Tibial nerve (tissue), 4 donors: ENCODE data around the gene SCN3A. TPM values are rescaled to one million over a fixed set of nuclear protein-coding genes. Genes with fewer than 3 reads are reported as not detected.

Source experiments
- DNase-seq, 2 donors: peaks; one replicate each; pipeline ENCODE4 v3.0.0-alpha.2; 2019; ENCODE audit warnings: low spot score in 2 of 2
- H3K27ac ChIP-seq, 4 donors: fragments of 200-600 bp; sonication (generic) in 3 of 4; one replicate each; pipeline ENCODE4 v1.5.1; 2017 to 2019; ENCODE audit warnings: mild to moderate bottlenecking in 1 of 4
- H3K27me3 ChIP-seq, 2 donors: fragments of 200-600 bp; sonication (generic) in 1 of 2; one replicate each; pipeline versions ENCODE4 v1.5.1 to v1.6.0; 2017 to 2019
- H3K36me3 ChIP-seq, 3 donors: fragments of 200-600 bp; sonication (generic); one replicate each; pipeline ENCODE4 v1.5.1; 2018 to 2019
- H3K4me1 ChIP-seq, 4 donors: fragments of 200-600 bp; sonication (generic) in 3 of 4; one replicate each; pipeline ENCODE4 v1.5.1; 2017 to 2019
- H3K4me3 ChIP-seq, 4 donors: fragments of 200-600 bp; sonication (generic) in 3 of 4; one replicate each; pipeline ENCODE4 v1.5.1; 2017 to 2019; ENCODE audit warnings: mild to moderate bottlenecking in 1 of 4, moderate library complexity in 1 of 4
- H3K9me3 ChIP-seq, 4 donors: fragments of 200-600 bp; sonication (generic) in 3 of 4; one replicate each; pipeline ENCODE4 v1.5.1; 2017 to 2019
- EP300 ChIP-seq, 2 donors: sonication (generic); formaldehyde crosslinking; IDR thresholded peaks; one replicate each; pipeline ENCODE4 v1.6.1; 2017; ENCODE audit warnings: antibody characterized with exemption in 2 of 2, mild to moderate bottlenecking in 1 of 2
- POLR2A ChIP-seq, 2 donors: fragments of 450-650 bp; IDR thresholded peaks; one replicate each; pipeline ENCODE4 v1.6.1; 2017; ENCODE audit warnings: antibody characterized with exemption in 2 of 2, mild to moderate bottlenecking in 2 of 2, moderate library complexity in 2 of 2
- WGBS, 2 donors: methylation state at CpG; one replicate each; pipeline ENCODE4 v1.1.5; 2018; 5-methylcytosine and 5-hydroxymethylcytosine counted together
- total RNA-seq, 4 donors: library from RNA; depleted of rRNA; stranded (reverse); fragments of >200 nt; gene quantifications; one replicate each; pipeline ENCODE4 v1.1.0, GENCODE V29; 2016
- TF ChIP-seq, protein P1 (sequence below), 5 experiments: fragments of 200-600 bp in 3 of 5; fragments of 450-650 bp in 2 of 5; sonication (generic) in 3 of 5; IDR thresholded peaks; one replicate each; pipeline ENCODE4 v1.5.1; 2016 to 2019; ENCODE audit warnings: antibody characterized with exemption in 5 of 5, mild to moderate bottlenecking in 3 of 5, moderate library complexity in 2 of 5

Gene SCN3A
- total RNA-seq, 4 donors from 2014 or later, result 1.8 to 4.2 (median 2.7) TPM

DNA sequence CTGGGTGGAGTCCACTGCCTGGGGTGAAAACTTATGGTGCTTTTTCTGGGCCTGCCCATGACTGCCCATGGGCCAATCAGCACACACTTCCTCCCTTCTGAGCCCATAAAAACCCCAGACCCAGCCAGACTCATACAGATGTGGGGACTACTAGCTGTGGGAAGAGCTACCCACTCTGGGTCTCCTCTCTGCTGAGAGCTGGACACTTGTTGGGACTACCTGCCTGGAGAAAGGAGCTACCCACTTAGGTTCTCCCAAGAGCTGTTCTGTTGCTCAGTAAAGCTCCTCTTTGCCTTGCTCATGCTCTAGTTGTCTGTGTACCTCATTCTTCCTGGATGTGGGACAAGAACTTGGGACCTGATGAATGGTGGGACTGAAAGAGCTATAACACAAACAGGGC, 129.0 kb downstream of the SCN3A start:
- H3K27me3 ChIP-seq, result no peaks in the 10 kb centered on the region
- no peak overlapping the region for H3K27ac ChIP-seq
- DNase-seq, result no peak
- TF ChIP-seq POLR2A (IDR thresholded peaks at IDR 0.05), result no peak
- TF ChIP-seq, protein P1, sequence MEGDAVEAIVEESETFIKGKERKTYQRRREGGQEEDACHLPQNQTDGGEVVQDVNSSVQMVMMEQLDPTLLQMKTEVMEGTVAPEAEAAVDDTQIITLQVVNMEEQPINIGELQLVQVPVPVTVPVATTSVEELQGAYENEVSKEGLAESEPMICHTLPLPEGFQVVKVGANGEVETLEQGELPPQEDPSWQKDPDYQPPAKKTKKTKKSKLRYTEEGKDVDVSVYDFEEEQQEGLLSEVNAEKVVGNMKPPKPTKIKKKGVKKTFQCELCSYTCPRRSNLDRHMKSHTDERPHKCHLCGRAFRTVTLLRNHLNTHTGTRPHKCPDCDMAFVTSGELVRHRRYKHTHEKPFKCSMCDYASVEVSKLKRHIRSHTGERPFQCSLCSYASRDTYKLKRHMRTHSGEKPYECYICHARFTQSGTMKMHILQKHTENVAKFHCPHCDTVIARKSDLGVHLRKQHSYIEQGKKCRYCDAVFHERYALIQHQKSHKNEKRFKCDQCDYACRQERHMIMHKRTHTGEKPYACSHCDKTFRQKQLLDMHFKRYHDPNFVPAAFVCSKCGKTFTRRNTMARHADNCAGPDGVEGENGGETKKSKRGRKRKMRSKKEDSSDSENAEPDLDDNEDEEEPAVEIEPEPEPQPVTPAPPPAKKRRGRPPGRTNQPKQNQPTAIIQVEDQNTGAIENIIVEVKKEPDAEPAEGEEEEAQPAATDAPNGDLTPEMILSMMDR (IDR thresholded peaks at IDR 0.05), result no peak
- TF ChIP-seq EP300 (IDR thresholded peaks at IDR 0.05), result no peak
- H3K36me3 ChIP-seq, result no peaks in the 10 kb centered on the region
- no peaks in the 10 kb centered on the region for H3K4me1 ChIP-seq
- H3K4me3 ChIP-seq, result no peak overlapping the region
- H3K9me3 ChIP-seq, result peaks cover 0 to 18% (median 0%) of the 10 kb centered on the region in 4 donors

DNA sequence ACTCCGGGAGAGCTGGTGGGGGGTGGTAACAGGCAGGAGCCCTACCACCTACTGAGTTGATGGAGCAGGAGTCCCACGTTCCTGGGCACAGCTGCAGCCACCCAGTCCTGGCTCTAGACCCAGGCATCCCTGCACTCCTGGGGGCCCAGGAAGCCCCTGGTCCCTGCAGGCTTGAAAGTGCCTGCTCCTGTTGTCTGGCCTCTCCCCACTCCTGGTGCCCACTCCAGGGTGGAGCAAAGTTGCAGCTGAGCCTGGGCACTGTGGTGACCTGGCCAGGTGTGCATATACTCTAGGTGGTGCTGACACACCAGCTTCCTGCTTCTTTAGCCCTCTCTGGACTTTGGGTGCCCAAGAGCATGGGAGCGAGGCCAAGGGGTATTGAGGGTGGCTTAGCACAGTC, 129.5 kb downstream of the SCN3A start:
- Histone ChIP-seq H3K4me1 (no peaks in the 10 kb centered on the region), H3K27ac (no peak overlapping the region), H3K36me3 (no peaks in the 10 kb centered on the region), H3K27me3 (no peaks in the 10 kb centered on the region), H3K9me3 (peaks cover 0 to 18% (median 0%) of the 10 kb centered on the region in 4 donors), H3K4me3 (no peak overlapping the region)
- no peak for DNase-seq
- TF ChIP-seq EP300 (IDR thresholded peaks at IDR 0.05) (no peak), POLR2A (IDR thresholded peaks at IDR 0.05) (no peak)
- TF ChIP-seq, protein P1 (IDR thresholded peaks at IDR 0.05), result no peak
- 90 to 94% methylated on average over 2 to 3 of the region's 3 CpGs for WGBS, 2 donors

- no peaks in the 10 kb centered on the region for H3K27me3 ChIP-seq
- DNase-seq, result no peak
- no peaks in the 10 kb centered on the region for H3K36me3 ChIP-seq
- no peak overlapping the region for H3K27ac ChIP-seq
- peaks cover 0 to 8% (median 0%) of the 10 kb centered on the region in 4 donors for H3K4me1 ChIP-seq
- peaks cover 0 to 11% (median 0%) of the 10 kb centered on the region in 4 donors for H3K9me3 ChIP-seq
- TF ChIP-seq, protein P1 (IDR thresholded peaks at IDR 0.05), result no peak
- TF ChIP-seq EP300 (IDR thresholded peaks at IDR 0.05), result no peak
- TF ChIP-seq POLR2A (IDR thresholded peaks at IDR 0.05), result no peak
- no peak overlapping the region for H3K4me3 ChIP-seq
- 70 to 79% methylated on average over 9 of the region's 9 CpGs for WGBS, 2 donors
These were observed 133.8 kb downstream of the SCN3A start for GRCh38 chr2:165070076-165070475.

DNA sequence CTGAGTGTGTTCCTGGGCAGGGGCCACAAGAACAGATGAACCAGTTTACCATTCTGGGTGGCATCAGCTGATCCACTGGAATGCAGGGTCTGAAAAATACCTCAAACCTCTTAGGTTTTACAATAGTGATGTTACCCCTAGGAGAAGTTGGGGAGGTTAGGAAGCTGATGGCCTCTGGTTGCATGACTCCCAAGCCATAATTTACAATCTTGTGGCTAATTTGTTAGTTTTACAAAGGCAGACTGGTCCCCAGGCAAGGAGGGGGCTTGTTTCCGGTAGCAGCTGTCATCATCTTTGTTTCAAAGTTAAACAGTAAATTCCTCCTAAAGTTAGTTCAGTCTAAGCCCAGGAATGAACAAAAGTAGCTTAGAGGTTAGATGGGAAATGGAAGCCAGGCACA, 134.7 kb downstream of the SCN3A start:
- no peaks in the 10 kb centered on the region for H3K36me3 ChIP-seq
- no peak for TF ChIP-seq POLR2A (IDR thresholded peaks at IDR 0.05)
- TF ChIP-seq, protein P1 (IDR thresholded peaks at IDR 0.05), result no peak
- no peak for TF ChIP-seq EP300 (IDR thresholded peaks at IDR 0.05)
- H3K9me3 ChIP-seq, result peaks cover 0 to 1% (median 0%) of the 10 kb centered on the region in 4 donors
- H3K4me1 ChIP-seq, result peaks cover 0 to 8% (median 0%) of the 10 kb centered on the region in 4 donors
- no peak overlapping the region for H3K4me3 ChIP-seq
- no peaks in the 10 kb centered on the region for H3K27me3 ChIP-seq
- 83 to 86% methylated on average over 1 of the region's 1 CpG for WGBS, 2 donors
- DNase-seq, result no peak
- no peak overlapping the region for H3K27ac ChIP-seq

DNA sequence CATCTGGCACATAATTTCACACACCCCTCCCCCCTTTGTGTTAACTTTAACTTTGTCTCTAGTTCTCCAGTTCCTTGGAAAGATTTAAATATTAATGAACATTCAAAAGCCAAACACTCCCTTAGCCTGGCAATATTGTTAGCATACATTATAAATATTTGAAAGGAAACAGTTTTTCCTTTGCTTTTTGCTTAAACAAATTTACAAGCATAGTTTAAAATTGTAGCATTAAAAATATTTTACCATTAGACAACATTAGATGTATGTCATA, 135.4 kb downstream of the SCN3A start:
- Histone ChIP-seq H3K27me3 (no peaks in the 10 kb centered on the region), H3K4me1 (peaks cover 0 to 8% (median 0%) of the 10 kb centered on the region in 4 donors), H3K4me3 (no peak overlapping the region), H3K9me3 (no peaks in the 10 kb centered on the region), H3K36me3 (no peaks in the 10 kb centered on the region), H3K27ac (no peak overlapping the region)
- TF ChIP-seq, protein P1 (IDR thresholded peaks at IDR 0.05), result no peak
- TF ChIP-seq EP300 (IDR thresholded peaks at IDR 0.05) (no peak), POLR2A (IDR thresholded peaks at IDR 0.05) (no peak)
- DNase-seq, result no peak
